Left cardiac atrium (tissue), 4 donors: ENCODE measurements around the gene FARP2. TPM values are rescaled to one million over a fixed set of nuclear protein-coding genes. Genes with fewer than 3 reads are reported as not detected.
"Not testable (repeated sequence)": the region's sequence is repeated elsewhere in the genome, so short reads cannot be mapped to it uniquely, and the experiment has no call there.

Experiments used
- ATAC-seq, 2 donors: fragments of 200-7000 bp; cut with Tn5 transposase; one replicate each; pipeline ENCODE4 v1.9.1; 2020; ENCODE audit warnings: mild to moderate bottlenecking in 2 of 2, moderate library complexity in 2 of 2
- DNase-seq: peaks from one replicate; pipeline ENCODE4 v3.0.0-alpha.2; 2020
- intact Hi-C, 2 donors: fragments of 100-400 bp; cut with DNase I; formaldehyde crosslinking; loops; one replicate each; pipeline versions ENCODE4 v1.14.1 to v1.15.1; 2022 to 2023
- total RNA-seq, 2 donors: library from RNA; stranded (reverse); fragmentation: NEBNext Ultra II Directional; extraction: Animal tissue kit (Norgen Biotek cat#: 25700); gene quantifications; one replicate each; pipeline ENCODE4 v1.2.1, GENCODE V29; 2021
- donor health status: DM: no; HTN: yes; CAD: no.
- donor health status: DM: no; HTN: yes; CAD: no; lungs with severe emphysema.
- donor health status: DM: yes; HTN: yes; CAD: no.
- donor health status: Dilated cardiomyopathy.

FARP2 gene
- total RNA-seq, 2 donors from 2014 or later, result 18.1 to 28.3 TPM

GRCh38 chr2:241432824-241433448 is 76.9 kb downstream of the FARP2 start:
- intact Hi-C loops, result no loop called here
- no peak for ATAC-seq
- no peak for DNase-seq

DNA sequence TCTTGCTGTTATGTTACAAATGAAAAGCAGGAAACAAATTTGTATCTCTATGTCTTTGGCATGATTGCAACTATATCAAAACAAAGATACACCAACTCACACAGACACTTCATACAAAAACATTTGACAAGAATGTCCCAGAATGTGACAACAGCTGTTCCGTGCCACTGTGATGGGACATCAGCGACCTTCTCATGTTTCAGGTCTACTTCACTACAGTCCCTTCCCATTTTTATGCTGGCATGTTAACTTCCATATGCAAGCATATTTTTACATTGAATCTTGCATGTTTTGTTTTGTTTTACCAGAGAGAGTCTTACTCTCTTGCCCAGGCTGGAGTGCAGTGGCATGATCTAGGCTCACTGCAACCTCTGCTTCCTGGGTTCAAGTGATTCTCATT is 81.1 kb downstream of the FARP2 start:
- intact Hi-C loops, result no loop called here
- ATAC-seq, result no peak
- no peak for DNase-seq

- no peak for DNase-seq
- intact Hi-C loops, result no loop called here
- no peak for ATAC-seq
Observed at GRCh38 chr2:241441492-241441891, 85.4 kb downstream of the FARP2 start.

GRCh38 chr2:241443486-241444223 is 87.6 kb downstream of the FARP2 start:
- ATAC-seq (no peak), DNase-seq (peak; percentile 48)
- intact Hi-C loops, result no loop called here

DNA sequence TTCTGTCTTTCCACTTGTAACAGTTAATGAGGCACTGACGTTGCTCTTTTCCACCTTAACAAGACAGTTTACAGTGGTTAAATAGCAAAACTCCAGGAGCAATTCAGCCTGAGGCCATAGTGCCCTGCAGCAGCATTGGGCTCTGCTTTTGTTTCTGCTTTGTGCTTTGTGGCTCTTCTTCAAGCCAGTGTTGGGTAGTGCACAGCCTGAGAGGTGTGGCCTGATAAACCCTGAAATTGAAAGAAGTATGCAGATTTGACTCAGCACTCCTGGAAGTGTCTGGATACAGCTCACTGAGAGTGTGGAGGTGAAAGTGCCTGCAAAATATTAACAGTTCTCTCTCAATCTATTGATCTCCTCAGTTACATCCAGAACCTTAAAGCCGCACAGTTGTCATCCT is 89.3 kb downstream of the FARP2 start:
- no peak for ATAC-seq
- intact Hi-C loops, result no loop called here

DNA sequence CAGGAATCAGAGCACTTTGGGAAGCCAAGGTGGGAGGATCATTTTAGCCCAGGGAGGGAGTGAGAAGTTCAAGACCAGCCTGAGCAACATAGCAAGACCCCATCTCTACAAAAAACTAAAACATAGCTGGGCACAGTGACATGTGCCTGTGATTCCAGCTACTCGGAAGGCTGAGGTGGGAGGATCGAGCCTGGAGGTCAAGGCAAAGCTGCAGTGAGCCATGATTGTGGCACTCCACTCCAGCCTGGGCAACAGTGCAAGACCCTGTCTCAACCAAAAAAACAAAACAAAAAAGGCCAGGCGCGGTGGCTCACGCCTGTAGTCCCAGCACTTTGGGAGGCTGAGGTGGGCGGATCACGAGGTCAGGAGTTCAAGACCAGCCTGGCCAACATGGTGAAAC is 94.0 kb downstream of the FARP2 start:
- intact Hi-C loops, ATAC-seq, DNase-seq: not testable (repeated sequence)

More for the DNA sequence above, 89.3 kb downstream of the FARP2 start:
- DNase-seq, result no peak

DNA sequence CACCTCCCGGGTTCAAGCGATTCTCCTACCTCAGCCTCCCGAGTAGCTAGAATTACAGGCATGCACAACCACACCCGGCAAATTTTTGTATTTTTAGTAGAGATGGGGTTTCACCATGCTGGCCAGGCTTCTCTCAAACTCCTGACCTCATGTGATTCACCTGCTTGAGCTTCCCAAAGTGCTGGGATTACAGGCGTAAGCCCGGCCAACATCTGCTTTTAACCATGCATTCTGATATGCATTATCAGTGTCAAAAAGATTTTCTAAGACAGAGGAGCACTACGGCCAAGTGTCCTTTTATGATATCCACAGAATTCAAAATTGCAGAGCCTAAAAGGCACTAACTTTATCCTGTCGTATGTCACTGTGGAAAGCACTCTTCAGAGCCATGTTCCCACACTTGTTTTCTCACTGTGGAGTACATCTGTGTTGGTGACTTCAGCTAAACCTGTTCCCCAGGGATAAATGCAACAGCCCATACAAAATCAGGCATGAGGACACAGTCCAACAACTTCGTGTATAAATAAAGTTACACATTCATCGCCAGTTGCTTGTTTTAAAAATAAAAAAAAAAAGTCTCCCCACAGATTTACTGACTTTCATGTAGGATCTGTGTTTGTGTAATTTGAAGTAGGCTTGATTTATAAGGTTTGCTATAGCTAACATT is 95.9 kb downstream of the FARP2 start:
- intact Hi-C loops, result no loop called here
- DNase-seq (no peak), ATAC-seq (no peak)

DNA sequence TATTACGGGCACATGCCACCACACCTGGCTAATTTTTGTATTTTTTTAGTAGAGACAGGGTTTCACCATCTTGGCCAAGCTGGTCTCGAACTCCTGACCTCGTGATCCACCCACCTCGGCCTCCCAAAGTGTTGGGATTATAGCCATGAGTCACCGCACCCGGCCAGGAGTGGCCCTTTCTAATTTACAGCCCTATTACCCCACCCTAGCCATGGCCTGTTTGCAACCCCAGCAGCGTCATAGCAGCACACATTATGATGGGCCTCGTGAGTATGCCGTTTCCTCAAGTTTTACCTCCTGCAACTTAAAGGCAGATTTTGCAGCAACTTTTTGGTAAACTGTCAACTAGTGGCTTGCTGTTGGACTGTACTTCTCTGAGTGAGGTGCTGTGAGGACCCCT is 97.8 kb downstream of the FARP2 start:
- ATAC-seq, intact Hi-C loops, DNase-seq: not testable (repeated sequence)

GRCh38 chr2:241454837-241455485 is 98.9 kb downstream of the FARP2 start:
- ATAC-seq (no peak), DNase-seq (no peak)
- intact Hi-C loops, result no loop called here

DNA sequence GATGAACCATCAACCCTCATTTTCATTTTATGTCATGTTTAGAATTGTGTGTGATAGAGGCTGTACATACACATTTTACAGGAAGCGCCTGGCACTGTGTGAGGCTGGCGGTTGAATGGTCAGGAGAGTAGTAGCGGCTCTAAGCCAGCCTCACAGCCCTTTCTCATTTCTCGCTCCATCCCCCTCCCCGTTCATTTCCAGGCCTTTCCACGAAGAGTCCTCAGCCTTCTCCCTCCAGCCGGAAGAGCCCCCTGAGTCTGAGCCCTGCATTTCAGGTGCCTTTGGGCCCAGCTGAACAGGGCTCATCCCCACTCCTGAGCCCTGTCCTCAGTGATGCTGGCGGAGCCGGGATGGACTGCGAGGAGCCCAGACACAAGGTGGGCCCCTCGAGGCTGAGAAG is 100.5 kb downstream of the FARP2 start:
- DNase-seq (no peak), ATAC-seq (no peak)
- intact Hi-C loops, result no loop called here

DNA sequence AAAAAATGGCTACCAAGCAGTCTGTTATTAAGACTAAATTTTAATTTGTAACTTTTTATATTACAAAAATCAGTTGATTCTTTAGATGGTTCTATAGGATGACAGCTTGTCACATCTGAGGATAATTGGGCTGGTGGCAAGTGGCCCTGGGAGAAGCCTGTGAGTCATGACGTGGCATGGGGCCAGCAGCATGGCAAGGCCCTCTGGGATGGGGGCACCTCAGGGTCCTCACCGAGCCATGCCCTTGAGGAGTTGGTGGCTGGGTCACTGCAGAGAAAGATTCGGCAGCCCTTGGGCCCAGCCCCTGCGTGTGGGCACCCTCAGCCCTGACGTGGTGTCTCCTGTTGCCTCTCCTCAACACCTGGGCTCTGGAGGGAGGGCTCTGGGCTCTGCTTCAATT is 102.6 kb downstream of the FARP2 start:
- no peak for DNase-seq
- ATAC-seq, result no peak
- intact Hi-C loops, result no loop called here

DNA sequence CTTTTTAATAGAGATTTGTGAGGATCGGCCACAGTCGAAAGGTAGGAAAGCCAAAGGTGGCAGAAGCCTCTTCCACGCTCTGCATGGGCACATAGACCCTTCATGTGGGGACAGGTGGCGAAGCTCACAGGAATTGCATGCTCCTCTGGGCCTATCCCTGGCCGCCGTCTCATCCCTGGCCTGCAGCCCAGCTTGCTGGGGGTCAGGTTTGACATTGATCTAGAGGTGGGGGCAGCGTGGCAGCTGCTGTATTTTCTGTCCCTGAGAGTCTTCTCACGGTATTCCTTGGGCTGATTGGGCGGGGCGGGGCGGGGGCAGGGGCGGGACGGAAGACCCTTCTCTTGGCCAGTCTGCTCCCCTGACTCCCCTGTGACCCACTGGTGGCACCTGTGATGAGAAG is 103.4 kb downstream of the FARP2 start:
- DNase-seq, result no peak
- intact Hi-C loops, result no loop called here
- ATAC-seq, result no peak

GRCh38 chr2:241460631-241461030 is 104.5 kb downstream of the FARP2 start:
- ATAC-seq (no peak), DNase-seq (no peak)
- intact Hi-C loops, result no loop called here

- intact Hi-C loops, result no loop called here
- ATAC-seq (no peak), DNase-seq (no peak)
Observed at GRCh38 chr2:241461693-241462677, 105.9 kb downstream of the FARP2 start.

DNA sequence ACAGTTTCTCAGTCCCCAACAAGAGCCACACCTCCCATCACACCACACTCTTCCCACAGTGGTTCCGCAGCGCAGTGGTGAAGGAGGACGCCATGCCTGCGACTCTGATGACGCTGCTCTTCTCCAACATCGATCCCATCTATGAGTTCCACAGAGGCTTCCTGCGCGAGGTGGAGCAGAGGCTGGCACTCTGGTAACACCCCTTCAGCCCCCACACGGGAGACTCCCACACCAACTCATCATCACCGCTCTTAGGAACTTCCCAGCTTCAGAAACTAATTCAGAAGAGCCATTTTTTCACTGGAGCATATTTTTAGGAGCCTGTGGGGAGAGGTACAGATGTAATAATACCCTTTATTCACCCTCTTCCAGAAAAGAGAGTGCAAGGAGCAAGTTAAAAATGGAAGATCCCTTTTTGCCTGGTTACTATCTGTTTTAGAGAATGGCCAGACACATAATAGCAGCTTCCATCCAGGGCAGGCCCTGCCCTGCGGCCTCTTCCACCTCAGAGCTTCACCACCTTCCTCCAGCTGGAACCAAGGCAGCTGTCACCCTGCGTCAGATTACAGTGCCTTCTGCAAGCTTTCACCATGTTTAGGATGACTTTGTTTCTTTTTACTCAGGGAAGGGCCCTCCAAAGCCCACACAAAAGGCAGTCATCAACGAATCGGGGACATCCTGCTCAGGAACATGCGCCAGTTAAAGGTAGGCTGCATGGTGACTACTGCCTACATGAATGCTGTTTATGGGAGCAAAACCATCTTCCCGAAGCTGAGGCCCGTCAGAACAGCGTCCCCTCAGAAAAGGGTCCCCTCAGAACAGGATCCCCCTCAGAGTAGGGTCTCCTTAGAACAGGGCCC is 107.4 kb downstream of the FARP2 start:
- no peak for DNase-seq
- no peak for ATAC-seq
- intact Hi-C loops, result no loop called here

DNA sequence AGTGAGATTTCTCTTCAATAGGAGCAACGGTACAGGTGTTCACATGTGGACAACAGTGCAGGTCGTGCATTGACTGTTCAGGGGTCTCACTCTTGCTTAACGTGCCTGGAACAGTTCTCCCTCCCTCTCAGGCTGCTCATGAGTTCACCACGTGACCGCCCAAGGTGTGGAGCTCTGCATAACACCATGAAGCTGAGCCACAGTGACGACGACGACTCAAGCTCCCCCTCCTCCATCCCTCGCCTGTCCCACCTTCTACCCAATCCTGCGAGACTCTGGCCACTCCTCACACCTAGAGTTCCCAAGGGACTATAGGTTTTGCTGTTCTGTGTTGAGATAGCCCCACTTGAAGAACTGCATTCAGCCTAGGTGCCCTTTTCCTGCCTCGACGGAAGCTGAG is 109.5 kb downstream of the FARP2 start:
- intact Hi-C loops, result no loop called here
- ATAC-seq, result no peak
- DNase-seq, result no peak

DNA sequence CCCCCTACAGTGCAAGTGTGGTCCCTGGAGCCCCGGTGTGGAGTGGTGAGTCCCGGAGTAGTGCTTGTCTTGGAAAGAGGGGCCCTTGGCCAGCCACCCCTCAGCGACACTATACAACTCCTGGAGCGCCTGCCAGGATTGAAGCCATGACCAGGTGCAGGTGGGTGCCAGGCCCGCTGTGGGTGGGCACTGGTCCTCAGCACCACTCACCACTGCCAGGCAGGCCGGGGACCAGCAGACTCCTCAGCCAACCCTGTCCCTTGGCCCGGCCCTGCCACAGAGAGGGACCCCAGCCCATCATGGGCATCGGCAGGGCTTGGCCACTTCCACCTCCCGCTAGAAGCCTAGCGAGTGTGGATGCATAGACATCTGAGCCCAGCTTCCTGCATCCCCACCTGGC is 110.1 kb downstream of the FARP2 start:
- ATAC-seq, result no peak
- intact Hi-C loops, result no loop called here
- no peak for DNase-seq
